Occipital lobe (tissue), 2 donors: ENCODE measurements around the gene SPATA2. TPM values are rescaled to one million over a fixed set of nuclear protein-coding genes. Genes with fewer than 3 reads are reported as not detected.
"Not testable (repeated sequence)": the region's sequence is repeated elsewhere in the genome, so short reads cannot be mapped to it uniquely, and the experiment has no call there.

ENCODE experiments used
- DNase-seq: peaks from one replicate; lab custom pipeline; 2025; lab: John Stamatoyannopoulos, UW
- total RNA-seq: library from RNA; depleted of rRNA; stranded (reverse); fragments of >200 nt; gene quantifications from one replicate; pipeline ENCODE4 v1.2.3, GENCODE V29; 2014

SPATA2 gene
- total RNA-seq, 1 donor from 2014 or later: 2.7 TPM

DNA sequence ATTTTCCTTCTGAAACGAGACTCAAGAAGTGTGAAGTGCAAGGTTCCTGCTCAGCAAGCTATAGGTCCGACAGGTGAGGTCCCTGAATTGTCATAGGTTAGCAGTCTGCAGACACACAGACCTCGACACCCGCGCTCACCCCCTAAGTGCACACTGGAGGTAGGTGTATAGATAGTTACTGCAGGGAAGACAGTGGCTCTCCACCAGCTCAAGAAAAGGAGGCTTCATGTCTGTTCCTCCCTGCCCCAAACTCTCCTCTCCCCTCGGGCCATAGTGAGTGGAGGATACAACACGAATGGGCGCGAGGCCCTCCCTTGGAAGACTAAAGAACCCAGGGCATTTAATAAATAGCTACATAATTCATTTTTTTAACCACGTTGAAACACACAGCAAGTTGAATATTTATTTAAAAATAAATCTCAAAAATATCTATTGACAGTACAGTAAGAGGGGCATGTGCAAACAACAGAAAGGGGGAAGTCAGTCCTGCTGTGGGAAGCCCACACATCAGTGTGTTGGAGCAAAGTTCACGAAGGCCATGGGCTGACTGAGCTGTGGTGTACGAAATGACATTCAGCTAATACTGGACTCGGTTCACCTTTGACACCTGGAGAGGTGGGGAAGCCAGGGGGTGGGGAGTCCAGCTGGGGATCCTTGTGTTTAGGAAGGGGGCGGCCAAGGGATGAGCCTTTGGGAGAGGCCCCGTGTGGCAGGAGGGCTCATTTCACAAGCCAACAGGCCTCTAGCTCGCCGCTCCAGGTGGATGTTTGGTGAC is 10.7 kb downstream of the SPATA2 start:
- no peak for DNase-seq

DNA sequence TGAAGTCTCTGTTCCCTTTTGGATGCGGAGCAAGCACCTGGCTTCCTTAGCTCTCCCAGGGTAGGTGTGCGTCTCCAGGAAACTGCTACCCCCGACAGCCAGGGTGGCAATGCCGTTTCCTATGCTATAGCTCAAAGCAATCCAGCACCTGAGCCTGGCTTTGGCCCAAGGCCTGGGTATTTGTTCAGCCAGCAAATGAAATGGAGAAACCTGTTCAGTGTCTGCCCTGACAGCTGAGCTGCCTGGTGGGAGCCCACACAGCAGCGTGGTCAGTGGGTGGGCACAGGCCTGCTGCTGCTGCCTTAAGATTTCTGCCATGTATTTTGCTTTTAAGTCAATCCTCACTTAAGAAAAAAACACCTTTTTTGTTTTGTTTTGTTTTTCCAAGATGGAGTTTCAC is 13.7 kb downstream of the SPATA2 start:
- DNase-seq: no peak

GRCh38 chr20:49899541-49900383 is 15.6 kb downstream of the SPATA2 start:
- DNase-seq: no peak

DNA sequence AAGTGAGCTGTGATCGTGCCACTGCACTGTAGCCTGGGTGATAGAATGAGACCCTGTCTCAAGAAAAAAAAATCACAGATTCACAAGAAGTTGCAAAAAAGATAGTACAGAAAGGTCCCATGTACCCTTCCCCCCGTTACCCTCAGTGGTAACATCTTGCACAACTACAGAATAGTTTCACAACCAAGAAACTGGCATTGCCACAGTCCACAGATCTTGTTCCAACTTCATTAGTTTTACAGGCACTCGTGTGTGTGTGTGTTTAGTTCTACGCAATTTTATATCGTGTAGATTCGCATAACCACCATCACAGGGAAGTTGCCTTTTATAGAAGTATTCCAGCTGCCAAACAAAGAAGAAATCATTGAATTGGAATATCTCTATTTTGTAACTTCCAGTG is 19.1 kb downstream of the SPATA2 start:
- DNase-seq: no peak

DNA sequence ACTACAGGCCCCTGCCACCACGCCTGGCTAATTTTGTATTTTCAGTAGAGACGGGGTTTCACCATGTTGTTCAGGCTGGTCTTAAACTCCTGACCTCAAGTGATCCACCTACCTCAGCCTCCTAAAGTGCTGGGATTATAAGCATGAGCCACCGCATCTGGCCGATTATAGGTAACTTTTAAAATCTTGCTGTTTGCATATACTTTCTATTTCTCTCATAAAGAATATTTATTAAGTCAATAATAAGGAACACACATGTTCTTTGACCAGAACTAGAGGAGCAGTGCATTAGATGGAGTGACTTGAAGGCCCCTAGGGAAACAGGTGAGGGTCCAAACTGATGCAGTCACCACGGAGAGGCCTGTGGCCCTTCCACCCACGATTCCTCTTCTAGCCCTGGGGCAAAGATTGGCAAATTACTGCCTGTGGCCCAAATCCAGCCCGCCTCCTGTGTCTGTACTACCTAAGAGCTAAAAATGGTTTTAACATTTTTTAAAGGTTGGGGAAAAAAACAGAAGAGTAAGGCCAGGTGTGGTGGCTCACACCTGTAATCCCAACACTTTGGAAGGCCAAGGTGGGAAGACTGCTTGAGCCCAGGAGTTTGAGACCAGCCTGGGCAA is 19.7 kb downstream of the SPATA2 start:
- not testable (repeated sequence) for DNase-seq

DNA sequence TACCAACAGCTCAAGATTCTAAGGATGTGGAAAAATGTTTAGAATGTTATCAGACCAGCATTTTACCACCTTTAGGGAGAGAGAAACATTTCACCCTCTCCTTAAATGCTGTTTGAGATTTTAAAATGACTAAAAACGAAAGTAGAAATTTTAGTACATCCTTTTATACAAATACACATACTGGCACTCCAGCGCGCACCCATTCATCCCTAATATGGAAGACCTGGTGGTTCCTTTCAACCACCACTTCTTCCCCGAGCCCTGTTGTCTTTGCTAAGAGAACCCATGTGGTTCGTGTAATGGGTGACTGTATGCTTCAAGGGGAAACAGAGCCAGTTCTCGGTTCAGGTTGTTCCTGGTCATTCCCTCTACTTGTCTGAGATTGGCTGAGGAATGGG is 21.3 kb downstream of the SPATA2 start:
- DNase-seq: no peak

- no peak for DNase-seq
Observed at GRCh38 chr20:49893242-49894072, 21.9 kb downstream of the SPATA2 start.

GRCh38 chr20:49892817-49893216 is 22.5 kb downstream of the SPATA2 start:
- no peak for DNase-seq

DNA sequence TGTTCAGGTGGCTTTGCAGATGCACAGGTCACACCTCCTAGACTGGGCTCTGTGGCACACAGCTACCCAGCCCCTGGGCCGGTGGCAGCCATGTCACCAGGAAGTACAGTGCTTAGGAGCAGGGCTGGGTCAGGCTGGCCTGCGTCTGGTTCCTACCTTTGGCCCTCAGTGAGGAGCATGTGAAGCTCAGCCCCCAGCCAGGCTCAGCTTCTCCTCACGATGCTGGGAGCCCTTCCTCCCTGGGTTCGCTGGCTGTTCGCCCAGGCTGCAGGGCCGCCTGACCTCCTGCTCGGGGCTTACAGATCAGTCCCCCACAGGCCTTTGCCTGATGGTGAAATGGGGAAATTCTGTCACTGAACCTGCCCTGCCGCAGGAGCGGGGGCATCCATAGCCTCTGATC is 23.1 kb downstream of the SPATA2 start:
- no peak for DNase-seq

DNA sequence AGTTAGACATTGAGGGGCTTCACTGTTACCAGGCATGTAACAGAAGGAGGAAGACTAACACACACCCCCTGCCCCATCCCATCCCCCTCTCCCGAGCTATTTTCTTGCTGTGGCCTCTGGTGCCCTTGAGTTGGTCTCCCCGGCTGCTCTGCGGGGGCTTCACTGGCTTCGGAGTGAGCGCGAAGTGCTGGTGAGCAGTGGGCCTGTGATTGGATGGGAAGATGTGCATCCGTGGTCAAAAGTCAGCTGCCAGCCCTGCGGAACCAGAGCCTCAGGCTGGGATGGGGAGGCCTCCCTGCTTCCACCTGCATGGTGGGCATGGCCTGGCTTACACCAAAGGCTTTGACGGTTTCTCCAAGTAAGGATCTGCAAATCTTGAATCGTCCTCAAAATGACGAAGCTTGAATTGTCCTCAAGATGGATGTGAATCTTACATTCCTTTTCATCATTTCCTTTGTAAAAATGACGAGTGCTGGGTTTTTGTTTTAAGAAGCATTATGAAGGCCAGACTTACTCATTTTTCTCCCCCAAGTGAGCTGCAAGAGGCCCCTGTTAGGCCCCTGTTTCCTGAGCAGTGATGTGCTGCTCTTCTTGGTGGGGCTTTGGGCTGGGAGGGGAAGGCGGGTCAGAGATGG is 23.7 kb downstream of the SPATA2 start:
- DNase-seq: no peak

- DNase-seq: no peak
Observed at GRCh38 chr20:49890471-49891361, 24.6 kb downstream of the SPATA2 start.

DNA sequence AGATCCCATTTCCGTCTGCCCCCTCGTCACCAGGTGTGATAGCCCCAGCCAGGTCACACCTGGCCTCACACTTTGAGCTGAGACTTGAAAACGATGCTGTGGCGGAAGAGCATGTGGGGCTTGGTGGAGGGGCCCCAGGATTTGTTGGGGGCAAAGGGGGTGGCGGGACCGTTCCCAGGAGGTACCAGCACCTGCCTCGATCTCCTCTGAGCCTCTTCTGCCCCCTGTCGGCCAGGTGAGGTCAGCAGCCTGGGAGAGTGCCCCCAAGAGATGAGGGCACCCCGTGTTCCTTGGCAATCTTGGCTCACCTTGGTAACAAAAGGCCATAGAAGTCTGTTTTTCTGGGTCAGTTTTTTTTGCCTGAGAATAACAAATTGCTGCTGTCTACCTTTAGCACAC is 25.4 kb downstream of the SPATA2 start:
- DNase-seq: no peak

- DNase-seq: no peak
Observed at GRCh38 chr20:49889001-49889934, 26.1 kb downstream of the SPATA2 start.

DNA sequence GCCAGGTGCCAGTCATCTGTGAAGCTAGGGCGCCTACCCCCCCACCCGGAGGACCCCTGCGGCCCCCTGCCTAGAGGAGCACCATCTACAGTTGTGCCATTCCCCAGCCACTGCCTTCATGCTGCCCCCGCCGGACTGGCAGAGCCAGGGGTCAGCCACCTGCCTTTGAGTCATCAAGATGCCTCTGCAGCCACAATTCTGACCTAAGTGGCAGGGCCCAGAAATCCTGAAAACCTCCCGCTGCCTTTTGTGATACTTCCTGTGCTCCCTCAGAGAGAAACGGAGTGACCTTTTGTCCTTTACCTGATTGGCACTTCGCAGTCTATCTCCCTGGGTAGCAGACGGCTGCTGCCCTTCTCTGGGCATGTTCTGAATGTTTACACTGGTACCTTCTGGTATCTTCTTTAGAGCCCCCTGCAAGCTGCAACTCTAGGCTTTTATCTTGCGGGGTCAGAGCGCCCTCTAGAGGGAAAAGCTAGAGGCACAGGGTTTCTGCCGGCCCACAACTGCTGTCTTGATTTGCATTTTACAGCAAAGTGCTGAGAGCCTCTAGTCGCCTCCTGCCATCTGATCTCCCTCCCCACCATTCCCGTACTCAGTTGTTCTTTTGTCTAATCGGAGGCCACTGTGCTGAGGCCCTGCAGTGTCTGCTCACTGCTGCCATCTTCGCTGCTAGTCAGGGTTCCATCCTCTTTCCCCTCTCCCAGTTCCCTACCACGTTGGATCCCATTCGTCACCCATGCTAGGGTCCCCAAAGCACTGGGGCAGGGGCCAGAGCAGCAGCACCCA is 26.9 kb downstream of the SPATA2 start:
- DNase-seq: peak; percentile 65

- DNase-seq: no peak
Observed at GRCh38 chr20:49887251-49888211, 27.8 kb downstream of the SPATA2 start.

- DNase-seq: no peak
Observed at GRCh38 chr20:49886571-49887213, 28.6 kb downstream of the SPATA2 start.
